NCI-H1694 (cell line): ENCODE results near the gene CNEP1R1.

Experiments
- DNase-seq: peaks from one replicate; lab custom pipeline; 2025; lab: John Stamatoyannopoulos, UW

The CNEP1R1 gene

DNA sequence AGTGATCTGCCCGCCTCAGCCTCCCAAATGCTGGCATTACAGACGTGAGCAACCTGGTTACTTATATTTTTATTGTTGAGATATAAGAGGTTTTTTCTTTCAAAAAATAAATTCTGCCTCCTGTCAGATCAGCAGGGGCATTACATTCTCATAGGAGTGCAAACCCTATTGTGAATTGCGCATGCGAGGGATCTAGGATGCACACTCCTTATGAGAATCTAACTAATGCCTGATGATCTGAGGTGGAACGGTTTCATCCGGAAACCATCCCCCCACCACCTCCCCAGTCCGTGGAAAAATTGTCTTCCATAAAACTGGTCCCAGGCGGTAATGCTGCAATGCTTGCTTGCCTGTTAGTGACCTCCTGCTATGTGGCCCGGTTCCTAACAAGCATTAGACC lies 7.5 kb upstream of the CNEP1R1 start:
- no peak for DNase-seq

DNA sequence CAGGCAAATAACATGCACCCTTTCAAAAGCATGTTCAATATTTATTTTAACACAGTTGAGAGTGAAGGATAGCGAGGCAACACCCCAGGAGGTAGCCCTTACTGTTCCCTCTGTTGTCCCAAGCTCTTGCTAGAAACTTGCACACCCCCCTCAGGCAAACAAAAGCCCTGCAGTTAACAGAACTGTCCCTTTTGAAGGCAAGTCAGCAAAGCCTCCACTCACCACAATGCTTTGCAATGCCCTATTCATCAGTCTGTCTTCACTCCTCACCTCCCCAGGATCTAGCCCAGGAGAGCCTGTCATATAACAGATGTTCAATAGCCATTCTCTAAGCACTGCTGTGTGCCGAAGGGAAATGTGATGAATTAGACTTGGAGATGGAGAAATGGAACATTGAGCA lies 3.5 kb upstream of the CNEP1R1 start:
- DNase-seq: no peak

GRCh38 chr16:50023641-50024040 lies 1.4 kb upstream of the CNEP1R1 start:
- DNase-seq: no peak

DNA sequence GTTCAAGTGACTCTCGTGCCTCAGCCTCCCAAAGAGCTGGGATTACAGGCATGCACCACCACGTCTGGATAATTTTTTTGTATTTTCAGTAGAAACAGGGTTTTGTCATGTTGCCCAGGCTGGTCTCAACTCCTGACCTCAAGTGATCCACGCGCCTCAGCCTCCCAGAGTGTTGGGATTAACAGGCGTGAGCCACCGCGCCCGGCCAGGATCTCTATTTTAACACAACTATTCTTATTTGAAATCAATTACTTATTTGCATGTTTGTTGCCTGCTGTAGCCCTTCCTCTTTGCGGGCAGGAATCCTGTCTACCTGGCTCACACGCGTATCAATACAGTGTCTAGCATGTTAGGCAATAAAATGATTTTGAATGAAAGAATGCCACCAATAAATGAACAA lies 818 bp upstream of the CNEP1R1 start:
- DNase-seq: no peak

GRCh38 chr16:50025537-50025931 lies 509 bp downstream of the CNEP1R1 start:
- no peak for DNase-seq

GRCh38 chr16:50027829-50028228 lies 2.8 kb downstream of the CNEP1R1 start:
- DNase-seq: no peak

GRCh38 chr16:50035468-50035992 lies 10.5 kb downstream of the CNEP1R1 start:
- no peak for DNase-seq

GRCh38 chr16:50036426-50036825 lies 11.4 kb downstream of the CNEP1R1 start:
- no peak for DNase-seq

DNA sequence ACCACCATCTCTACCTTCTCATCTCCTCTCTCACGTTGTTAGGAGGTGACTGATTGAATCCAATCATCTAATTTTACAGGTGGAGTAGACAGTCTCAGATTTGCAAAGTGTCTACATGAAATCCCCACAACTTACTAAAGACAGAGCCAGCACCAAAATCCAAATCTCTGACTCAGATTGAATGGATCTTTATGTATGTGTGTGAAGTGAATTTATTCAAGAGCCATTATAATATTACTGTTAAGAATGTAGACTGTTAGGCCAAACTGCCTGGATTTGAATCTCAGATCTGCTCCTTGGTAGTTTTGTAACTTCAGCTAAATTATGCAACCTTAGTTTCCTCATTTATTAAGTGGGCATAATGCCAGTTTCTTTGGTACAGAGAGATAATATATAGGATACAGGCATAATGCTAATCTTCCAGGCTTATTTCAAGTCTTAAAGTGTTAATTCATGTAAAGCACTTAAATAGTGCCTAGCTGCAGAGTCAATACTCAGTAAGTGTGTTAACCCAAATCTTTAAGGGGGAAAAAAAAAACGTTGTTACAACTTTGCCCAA lies 12.7 kb downstream of the CNEP1R1 start:
- DNase-seq: no peak

- no peak for DNase-seq
Observed at GRCh38 chr16:50038286-50038685, 13.3 kb downstream of the CNEP1R1 start.

- DNase-seq: no peak
Observed at GRCh38 chr16:50038756-50039529, 13.9 kb downstream of the CNEP1R1 start.

DNA sequence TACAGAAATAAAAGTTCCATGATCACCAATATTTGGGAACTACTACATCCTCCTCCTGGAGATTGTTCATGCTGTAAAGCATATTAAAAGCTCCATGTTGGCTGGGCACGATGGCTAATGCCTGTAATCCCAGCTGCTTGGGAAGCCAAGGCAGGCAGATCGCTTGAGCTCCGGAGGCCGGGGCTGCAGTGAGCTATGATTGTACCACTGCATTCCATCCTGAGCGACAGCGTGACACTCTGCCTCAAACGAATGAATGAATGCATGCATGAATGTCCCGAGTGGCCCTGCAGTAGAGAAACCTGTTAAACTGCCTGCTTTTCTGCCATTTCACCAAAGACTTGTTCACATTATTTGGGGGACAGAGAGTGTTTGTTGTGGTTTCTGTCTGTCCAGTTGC lies 15.0 kb downstream of the CNEP1R1 start:
- DNase-seq: no peak

GRCh38 chr16:50040710-50041109 lies 15.7 kb downstream of the CNEP1R1 start:
- no peak for DNase-seq

DNA sequence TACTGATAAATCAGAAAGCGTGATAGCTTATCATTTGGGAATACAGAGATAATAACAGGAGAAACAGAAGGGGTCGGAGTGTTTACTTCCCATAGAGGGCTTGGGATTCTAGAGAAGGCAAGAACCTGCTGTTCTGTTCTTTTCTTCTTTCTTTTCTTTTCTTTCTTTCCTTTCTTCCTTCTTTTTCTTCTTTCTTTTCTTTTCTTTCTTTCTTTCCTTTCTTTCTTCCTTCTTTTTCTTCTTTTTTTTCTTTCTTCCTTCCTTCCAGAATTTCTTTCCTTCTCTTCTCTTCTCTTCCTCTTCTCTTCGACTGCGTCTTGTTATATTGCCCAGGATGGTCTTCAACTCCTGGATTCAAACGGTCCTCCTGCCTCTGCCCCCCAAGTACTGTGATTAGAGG lies 18.3 kb downstream of the CNEP1R1 start:
- no peak for DNase-seq

- DNase-seq: no peak
Observed at GRCh38 chr16:50045412-50045811, 20.4 kb downstream of the CNEP1R1 start.

- DNase-seq: no peak
Observed at GRCh38 chr16:50046853-50047252, 21.8 kb downstream of the CNEP1R1 start.

GRCh38 chr16:50047864-50048263 lies 22.8 kb downstream of the CNEP1R1 start:
- DNase-seq: no peak

DNA sequence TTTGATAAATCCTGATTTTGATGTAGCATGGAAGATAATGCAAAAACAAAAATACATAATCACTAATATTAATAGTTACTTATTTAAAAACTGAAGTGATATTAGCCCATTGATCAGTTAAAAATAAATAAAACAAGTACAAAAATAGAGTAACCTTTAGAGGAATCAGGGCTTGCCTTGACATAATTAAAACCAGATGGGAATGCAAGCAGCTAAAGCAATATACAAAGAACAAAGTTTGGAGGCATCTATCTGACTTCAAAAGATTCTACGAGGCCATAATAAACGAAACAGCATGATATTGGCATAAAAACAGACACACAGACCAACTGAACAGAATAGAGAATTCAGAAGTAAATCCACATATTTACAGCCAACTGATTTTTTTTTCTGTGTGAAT lies 25.8 kb downstream of the CNEP1R1 start:
- no peak for DNase-seq

- no peak for DNase-seq
Observed at GRCh38 chr16:50056226-50056625, 31.2 kb downstream of the CNEP1R1 start.

GRCh38 chr16:50058091-50058771 lies 33.2 kb downstream of the CNEP1R1 start:
- DNase-seq: no peak

- no peak for DNase-seq
Observed at GRCh38 chr16:50059111-50059510, 34.1 kb downstream of the CNEP1R1 start.

DNA sequence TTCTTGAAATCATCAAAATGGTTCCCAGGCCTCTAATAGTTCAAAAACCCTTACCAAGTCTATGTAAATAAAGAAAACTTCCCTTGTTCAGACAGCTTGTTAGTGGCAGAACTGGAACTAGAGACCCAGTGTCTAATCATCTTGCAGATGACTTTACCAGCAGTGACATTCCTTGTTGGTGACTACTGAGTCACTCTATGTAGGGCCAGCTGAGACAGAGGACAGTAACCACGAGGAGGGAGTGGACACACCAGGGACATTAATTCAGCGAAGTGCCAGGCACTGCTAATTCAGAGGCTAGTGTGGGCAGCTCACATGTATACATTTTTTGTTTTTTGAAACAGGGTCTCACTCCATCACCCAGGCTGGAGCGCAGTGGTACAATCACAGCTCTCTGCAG lies 34.6 kb downstream of the CNEP1R1 start:
- DNase-seq: no peak

- DNase-seq: no peak
Observed at GRCh38 chr16:50061326-50061725, 36.3 kb downstream of the CNEP1R1 start.
